GM12892 (cell line): ENCODE data around the gene KCNIP4.

Experiments
- POLR2A ChIP-seq: IDR thresholded peaks from 2 replicates; pipeline ENCODE4 v1.6.1; 2011; ENCODE audit warnings: low read depth, low read length, control low read depth
- POLR2AphosphoS5 ChIP-seq: IDR thresholded peaks from 2 replicates; pipeline ENCODE4 v1.6.1; 2011; ENCODE audit warnings: low read depth, low read length, control low read depth

- TF ChIP-seq POLR2AphosphoS5 (no peak), POLR2A (no peak)
Observed at GRCh38 chr4:21769404-21770147, 179.0 kb downstream of the KCNIP4 start.
